Activated naive CD8-positive, alpha-beta T cell treated with anti-CD3 and anti-CD28 coated beads, Interleukin-2, amount 50 U/mL, for 24 hours (primary cell): ENCODE data around the gene SBDS.
"Not testable (repeated sequence)": the region's sequence is repeated elsewhere in the genome, so short reads cannot be mapped to it uniquely, and the experiment has no call there.

Source experiments
- ATAC-seq: fragments of 150-1000 bp; cut with Tn5 transposase; one replicate; pipeline ENCODE4 v1.10.0; 2021
- DNase-seq: peaks from one replicate; pipeline ENCODE4 v3.0.0; 2021
- H3K27ac Mint-ChIP-seq: one replicate; pipeline ENCODE4 v1.8.0; 2021; ENCODE audit warnings: mild to moderate bottlenecking, mixed read lengths
- H3K27me3 Mint-ChIP-seq: one replicate; pipeline ENCODE4 v1.8.0; 2021; ENCODE audit warnings: mixed read lengths
- H3K36me3 Mint-ChIP-seq: one replicate; pipeline ENCODE4 v1.8.0; 2021; ENCODE audit warnings: low read depth, mixed read lengths
- H3K4me1 Mint-ChIP-seq: one replicate; pipeline ENCODE4 v1.8.0; 2021; ENCODE audit warnings: mixed read lengths
- H3K4me3 Mint-ChIP-seq: one replicate; pipeline ENCODE4 v1.8.0; 2021; ENCODE audit warnings: mild to moderate bottlenecking, moderate library complexity, mixed read lengths
- H3K9me3 Mint-ChIP-seq: one replicate; pipeline ENCODE4 v1.8.0; 2021; ENCODE audit warnings: mixed read lengths

Gene SBDS

DNA sequence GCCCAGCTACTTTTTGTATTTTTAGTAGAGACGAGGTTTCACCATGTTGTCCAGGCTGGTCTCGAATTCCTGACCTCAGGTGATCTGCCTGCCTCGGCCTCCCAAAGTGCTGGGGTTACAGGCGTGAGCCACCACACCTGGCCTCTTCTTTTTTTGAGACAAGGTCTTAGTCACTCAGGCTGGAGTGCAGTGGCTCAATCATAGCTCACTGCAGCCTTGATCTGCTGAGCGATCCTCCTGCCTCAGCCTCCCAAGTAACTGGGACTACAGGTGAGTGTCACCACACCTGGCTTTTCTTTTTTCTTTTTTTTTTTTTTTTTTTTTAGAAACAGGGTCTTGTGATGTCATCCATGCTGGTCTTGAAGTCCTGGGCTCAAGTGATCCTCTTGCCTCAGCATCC, 26.4 kb downstream of the SBDS start:
- H3K4me3 Mint-ChIP-seq, H3K4me1 Mint-ChIP-seq, H3K36me3 Mint-ChIP-seq, DNase-seq, ATAC-seq, H3K9me3 Mint-ChIP-seq, H3K27ac Mint-ChIP-seq, H3K27me3 Mint-ChIP-seq: not testable (repeated sequence)

DNA sequence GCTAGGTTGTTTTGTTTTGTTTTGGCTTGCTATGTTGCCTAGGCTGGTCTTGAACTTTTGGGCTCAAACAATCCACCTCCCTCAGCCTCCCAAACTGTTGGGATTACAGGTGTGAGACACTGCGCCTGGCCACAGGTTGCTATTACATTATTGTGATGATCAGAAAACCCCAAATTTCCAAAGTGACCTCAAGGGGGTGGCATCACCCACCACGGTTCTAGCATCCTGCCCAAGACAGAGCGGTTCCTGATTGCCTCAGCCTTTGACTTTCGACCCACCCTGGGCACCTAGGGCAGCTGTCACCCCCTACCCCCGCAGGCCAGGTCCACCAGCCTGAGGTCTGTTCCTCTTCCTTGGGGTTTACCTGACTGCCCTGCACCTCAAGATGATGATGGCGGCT, 28.4 kb downstream of the SBDS start:
- Mint-ChIP-seq H3K4me3 (no peak overlapping the region), H3K4me1 (peaks cover 5% of the 10 kb centered on the region), H3K27me3 (no peaks in the 10 kb centered on the region), H3K36me3 (no peaks in the 10 kb centered on the region), H3K27ac (no peak overlapping the region), H3K9me3 (no peaks in the 10 kb centered on the region)
- ATAC-seq: peak; percentile 38
- no peak for DNase-seq

DNA sequence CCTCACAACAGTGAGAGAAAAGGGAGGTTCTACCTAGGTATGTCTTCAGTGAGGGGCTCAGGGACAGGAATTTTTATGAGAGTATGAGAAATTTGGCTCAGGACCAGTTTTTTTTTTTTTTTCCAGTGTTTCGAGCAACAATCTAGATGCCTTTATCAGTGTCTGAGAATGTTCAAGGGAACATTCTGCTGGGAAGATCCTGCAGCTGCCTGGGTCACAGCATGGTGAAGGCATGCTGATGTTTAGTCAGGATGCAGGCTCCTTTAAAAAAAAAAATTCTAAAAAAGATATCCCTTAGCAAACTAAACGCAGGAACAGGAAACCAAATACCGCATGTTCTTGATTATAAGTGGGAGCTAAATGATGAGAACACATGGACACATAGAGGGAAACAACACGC, 31.0 kb downstream of the SBDS start:
- no peak overlapping the region for H3K4me3 Mint-ChIP-seq
- H3K27me3 Mint-ChIP-seq: no peaks in the 10 kb centered on the region
- peaks cover 6% of the 10 kb centered on the region for H3K36me3 Mint-ChIP-seq
- peaks cover 5% of the 10 kb centered on the region for H3K4me1 Mint-ChIP-seq
- ATAC-seq (no peak), DNase-seq (no peak)
- H3K9me3 Mint-ChIP-seq: no peaks in the 10 kb centered on the region
- H3K27ac Mint-ChIP-seq: no peak overlapping the region

DNA sequence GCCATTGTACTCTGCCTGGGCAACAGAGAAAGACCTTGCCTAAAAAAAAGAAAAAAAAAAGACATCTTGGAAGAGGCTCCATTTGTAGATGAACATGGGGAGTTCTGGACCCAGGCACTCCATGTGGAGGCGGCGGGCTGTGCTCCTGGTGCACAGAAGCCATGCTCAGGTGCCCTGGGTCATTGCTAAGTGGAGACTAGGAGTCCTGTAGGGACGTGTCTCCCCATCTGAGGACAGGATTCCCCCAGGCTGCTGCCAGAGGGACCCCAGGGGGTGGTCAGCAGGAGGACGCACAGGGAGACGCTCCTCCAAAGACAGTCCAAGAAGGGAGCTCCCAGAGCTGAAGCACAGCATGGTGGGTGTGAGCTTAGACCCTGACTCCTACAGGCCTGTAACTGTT, 34.3 kb downstream of the SBDS start:
- no peak overlapping the region for H3K27ac Mint-ChIP-seq
- H3K36me3 Mint-ChIP-seq: peaks cover 23% of the 10 kb centered on the region
- no peaks in the 10 kb centered on the region for H3K4me1 Mint-ChIP-seq
- no peaks in the 10 kb centered on the region for H3K9me3 Mint-ChIP-seq
- DNase-seq (no peak), ATAC-seq (no peak)
- no peaks in the 10 kb centered on the region for H3K27me3 Mint-ChIP-seq
- H3K4me3 Mint-ChIP-seq: no peak overlapping the region

DNA sequence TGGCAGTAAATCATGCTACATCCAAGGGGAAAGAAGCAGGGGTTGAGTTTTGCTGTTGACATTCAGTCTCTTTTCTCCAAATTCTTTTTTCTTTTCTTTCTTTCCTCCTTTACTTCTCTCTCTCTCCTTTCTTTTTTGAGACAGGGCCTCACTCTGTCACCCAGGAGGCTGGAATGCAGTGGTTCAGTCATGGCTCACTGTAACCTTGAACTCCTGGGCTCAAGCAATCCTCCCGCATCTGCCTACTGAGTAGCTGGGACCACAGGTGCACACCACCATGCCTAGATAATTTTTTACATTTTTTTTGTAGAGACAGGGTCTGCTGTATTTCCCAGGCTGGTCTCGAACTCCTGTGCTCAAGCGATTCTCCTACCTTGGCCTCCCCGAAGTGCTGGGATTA, 35.2 kb downstream of the SBDS start:
- no peaks in the 10 kb centered on the region for H3K27me3 Mint-ChIP-seq
- H3K4me1 Mint-ChIP-seq: no peaks in the 10 kb centered on the region
- H3K36me3 Mint-ChIP-seq: peaks cover 28% of the 10 kb centered on the region
- H3K27ac Mint-ChIP-seq: no peak overlapping the region
- ATAC-seq (no peak), DNase-seq (no peak)
- no peak overlapping the region for H3K4me3 Mint-ChIP-seq
- H3K9me3 Mint-ChIP-seq: no peaks in the 10 kb centered on the region

DNA sequence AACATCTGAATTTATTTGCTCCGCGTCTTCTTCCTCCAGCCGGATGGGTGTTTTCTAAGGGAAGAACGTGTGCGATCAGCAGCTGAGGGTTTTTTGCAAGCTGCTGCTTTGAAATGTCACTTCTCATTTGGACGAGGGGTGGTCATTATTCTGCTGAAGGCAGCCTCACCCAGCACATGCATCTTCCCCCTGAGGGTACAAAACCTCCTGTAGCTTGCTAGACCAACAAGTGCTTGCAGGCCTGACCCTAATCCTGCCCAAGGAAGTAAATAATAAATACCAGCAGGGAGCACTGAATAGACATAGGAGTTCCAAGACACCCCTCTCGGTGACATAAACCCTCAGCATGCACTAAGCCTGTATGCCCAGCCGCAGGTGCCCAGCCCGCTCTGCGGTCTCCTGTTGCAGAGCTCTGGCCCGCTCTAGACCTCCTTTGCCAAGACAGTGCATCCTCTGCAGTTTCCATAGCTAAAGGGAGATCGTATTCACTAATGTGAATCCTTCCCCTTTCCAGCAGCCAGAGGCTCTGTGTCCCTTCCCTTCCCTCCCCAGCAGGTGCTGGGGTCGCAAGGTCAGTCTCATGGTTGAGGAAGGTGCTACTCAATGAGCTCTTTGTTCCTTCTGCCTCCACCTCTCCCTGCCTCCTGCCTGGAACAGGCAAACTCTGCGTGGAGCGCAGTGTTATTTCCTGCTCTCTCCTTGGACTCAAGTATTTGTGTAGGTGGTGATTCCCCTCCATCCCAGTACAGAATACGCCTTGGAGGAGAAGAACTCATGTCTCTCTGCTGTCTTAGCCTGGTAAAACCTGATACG, 36.6 kb downstream of the SBDS start:
- Mint-ChIP-seq H3K4me3 (no peak overlapping the region), H3K27me3 (no peaks in the 10 kb centered on the region), H3K27ac (no peak overlapping the region), H3K36me3 (peaks cover 33% of the 10 kb centered on the region), H3K9me3 (no peaks in the 10 kb centered on the region), H3K4me1 (no peaks in the 10 kb centered on the region)
- no peak for DNase-seq
- no peak for ATAC-seq

DNA sequence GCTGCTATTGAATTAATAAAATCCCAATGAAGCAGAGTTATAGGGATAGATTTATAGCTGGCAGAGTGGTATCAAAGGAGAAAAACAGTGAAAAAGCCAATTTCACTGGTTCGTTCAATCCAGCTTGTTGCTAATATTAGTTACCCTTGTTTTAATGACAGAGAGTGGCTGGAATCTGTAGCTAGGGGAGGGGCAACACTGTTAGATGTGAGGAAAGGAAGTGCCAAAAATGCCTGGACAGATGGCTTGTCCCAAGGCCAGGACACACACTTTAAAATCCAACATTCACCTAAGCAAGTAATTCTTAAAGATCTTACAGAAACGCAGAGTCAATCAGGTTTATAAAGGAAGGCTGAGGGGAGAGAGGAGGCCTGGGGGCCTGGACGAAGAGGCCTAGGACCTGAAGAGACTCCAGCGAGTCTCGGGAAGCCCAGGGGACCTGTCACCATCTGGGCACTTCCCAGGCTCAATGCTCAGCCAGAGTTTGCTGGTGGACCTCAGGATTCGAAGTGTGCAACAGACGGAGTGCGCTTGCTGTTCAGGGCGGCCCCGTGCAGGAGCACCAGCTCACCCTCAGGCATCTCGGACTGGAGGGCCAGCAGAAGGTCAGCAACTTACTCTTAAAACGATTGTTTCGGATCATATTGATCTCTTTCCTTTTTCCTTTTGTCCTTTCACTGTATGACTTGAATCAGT, 37.6 kb downstream of the SBDS start:
- H3K4me3 Mint-ChIP-seq: no peak overlapping the region
- no peaks in the 10 kb centered on the region for H3K27me3 Mint-ChIP-seq
- H3K4me1 Mint-ChIP-seq: no peaks in the 10 kb centered on the region
- peaks cover 39% of the 10 kb centered on the region for H3K36me3 Mint-ChIP-seq
- no peak overlapping the region for H3K27ac Mint-ChIP-seq
- DNase-seq: no peak
- no peak for ATAC-seq
- H3K9me3 Mint-ChIP-seq: no peaks in the 10 kb centered on the region

DNA sequence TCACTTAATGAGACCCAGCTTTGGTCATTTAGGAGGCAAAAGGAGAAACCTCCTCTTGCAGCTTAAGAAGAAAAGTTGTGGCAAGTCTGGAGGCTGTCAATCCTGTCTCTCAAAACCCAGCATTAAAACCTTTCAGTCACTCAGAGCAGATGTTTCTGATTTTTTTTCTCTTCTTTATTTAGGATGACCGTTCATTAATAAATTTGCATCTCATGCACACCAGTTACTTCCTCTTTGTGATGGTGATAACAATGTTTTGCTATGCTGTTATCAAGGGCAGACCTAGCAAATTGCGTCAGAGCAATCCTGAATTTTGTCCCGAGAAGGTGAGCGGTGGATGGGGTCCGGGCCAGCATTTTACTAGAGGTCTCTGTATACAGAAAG, 42.4 kb downstream of the SBDS start:
- Mint-ChIP-seq H3K4me3 (no peak overlapping the region), H3K9me3 (no peaks in the 10 kb centered on the region), H3K36me3 (peaks cover 47% of the 10 kb centered on the region), H3K27me3 (no peaks in the 10 kb centered on the region), H3K4me1 (no peaks in the 10 kb centered on the region), H3K27ac (no peak overlapping the region)
- no peak for DNase-seq
- no peak for ATAC-seq

DNA sequence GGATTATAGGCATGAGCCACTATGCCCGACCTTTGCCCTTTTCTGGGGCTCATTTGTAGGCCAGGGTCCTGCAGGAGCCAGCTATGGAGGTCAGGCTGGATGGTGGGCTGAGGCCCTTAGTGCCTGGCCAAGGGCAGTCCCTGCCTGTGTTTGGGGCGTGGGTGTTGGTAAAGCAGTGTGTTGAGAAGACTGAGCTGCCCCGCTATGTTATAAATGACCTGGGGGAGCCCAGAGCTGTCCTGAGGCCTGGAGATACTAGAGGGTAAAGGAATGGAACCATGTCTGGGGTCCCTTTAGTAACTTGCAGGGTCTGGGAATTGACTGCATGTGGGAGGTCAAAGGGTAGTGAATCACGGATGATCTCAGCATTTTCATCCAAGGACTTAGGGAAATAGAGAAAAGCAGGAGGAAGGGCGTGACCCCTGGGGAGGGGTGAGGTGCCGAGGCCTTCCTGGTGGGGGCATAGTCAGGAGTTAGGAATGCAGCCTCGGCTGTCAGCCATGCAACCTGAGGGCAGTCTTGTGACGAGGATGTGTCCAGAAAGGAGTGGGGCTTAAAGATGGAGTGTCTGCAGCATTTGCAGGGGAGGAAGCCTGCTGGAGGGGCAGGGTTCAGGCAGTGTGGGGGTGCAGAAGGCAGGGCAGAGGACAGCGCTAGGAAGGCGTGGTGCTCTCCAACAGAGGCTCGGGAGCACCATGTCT, 42.9 kb downstream of the SBDS start:
- Mint-ChIP-seq H3K9me3 (no peaks in the 10 kb centered on the region), H3K4me3 (no peak overlapping the region), H3K27ac (no peak overlapping the region), H3K4me1 (no peaks in the 10 kb centered on the region), H3K27me3 (no peaks in the 10 kb centered on the region), H3K36me3 (peaks cover 41% of the 10 kb centered on the region)
- ATAC-seq: no peak
- DNase-seq: no peak

DNA sequence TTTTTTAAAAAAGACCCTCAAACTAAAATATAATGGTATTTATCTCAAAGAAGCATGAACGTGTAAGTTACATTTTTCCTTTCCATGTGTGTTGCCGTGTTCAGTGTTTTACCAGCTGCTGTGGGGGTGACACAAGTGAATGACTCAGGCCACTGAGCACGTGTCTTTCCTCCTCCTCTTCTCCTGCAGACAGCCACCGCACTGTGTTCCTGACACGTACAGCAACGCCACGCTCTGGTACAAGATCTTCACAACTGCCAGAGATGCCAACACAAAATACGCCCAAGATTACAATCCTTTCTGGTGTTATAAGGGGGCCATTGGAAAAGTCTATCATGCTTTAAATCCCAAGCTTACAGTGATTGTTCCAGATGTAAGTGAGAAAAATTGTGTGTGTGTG, 44.6 kb downstream of the SBDS start:
- Mint-ChIP-seq H3K9me3 (no peaks in the 10 kb centered on the region), H3K36me3 (peaks cover 34% of the 10 kb centered on the region), H3K4me1 (no peaks in the 10 kb centered on the region), H3K27me3 (no peaks in the 10 kb centered on the region), H3K27ac (no peak overlapping the region), H3K4me3 (no peak overlapping the region)
- no peak for ATAC-seq
- no peak for DNase-seq

DNA sequence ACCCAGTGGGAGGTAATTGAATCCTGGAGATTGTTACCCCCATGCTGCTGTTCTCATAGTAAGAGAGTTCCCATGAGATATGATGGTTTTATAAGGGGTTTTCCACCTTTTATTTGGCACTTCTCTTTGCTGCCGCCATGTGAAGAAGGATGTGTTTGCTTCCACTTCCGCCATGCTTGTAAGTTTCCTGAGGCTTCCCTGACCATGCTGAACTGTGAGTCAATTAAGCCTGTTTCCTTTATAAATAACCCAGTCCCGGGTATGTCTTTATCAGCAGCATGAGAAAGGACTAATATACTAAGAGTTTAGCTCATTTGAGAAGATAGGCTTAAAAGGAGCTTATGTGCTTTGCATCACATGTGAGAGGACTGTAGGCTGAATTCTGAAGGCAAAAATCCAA, 45.1 kb downstream of the SBDS start:
- DNase-seq (no peak), ATAC-seq (no peak)
- Mint-ChIP-seq H3K9me3 (no peaks in the 10 kb centered on the region), H3K27me3 (no peaks in the 10 kb centered on the region), H3K27ac (no peak overlapping the region), H3K4me1 (no peaks in the 10 kb centered on the region), H3K36me3 (peaks cover 34% of the 10 kb centered on the region), H3K4me3 (no peak overlapping the region)

DNA sequence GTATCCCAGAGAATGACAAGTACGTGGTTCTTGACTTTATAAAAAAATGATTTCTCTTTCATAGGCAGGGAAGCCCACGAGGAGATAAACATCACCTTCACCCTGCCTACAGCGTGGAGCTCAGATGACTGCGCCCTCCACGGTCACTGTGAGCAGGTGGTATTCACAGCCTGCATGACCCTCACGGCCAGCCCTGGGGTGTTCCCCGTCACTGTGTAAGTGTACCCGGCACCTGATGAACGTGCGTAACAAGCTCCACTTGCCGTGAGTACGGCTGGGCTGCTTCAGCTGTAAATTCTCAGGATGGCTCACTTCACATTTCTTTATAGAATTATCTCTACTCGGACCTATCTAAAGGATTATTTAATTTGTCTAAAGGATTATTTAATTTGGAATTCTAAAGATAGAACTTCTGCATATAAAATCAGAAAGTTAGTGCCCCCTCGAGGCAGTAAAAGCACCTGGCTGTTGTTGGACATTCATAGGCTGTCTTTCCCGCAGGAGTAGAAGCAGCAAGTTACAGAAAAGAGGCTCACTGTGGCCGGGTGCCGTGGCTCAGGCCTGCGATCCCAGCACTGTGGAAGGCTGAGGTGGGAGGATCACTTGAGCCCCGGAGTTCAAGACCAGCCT, 46.8 kb downstream of the SBDS start:
- no peaks in the 10 kb centered on the region for H3K27me3 Mint-ChIP-seq
- no peak overlapping the region for H3K4me3 Mint-ChIP-seq
- ATAC-seq (no peak), DNase-seq (no peak)
- no peak overlapping the region for H3K27ac Mint-ChIP-seq
- no peaks in the 10 kb centered on the region for H3K9me3 Mint-ChIP-seq
- no peaks in the 10 kb centered on the region for H3K4me1 Mint-ChIP-seq
- H3K36me3 Mint-ChIP-seq: peaks cover 41% of the 10 kb centered on the region

DNA sequence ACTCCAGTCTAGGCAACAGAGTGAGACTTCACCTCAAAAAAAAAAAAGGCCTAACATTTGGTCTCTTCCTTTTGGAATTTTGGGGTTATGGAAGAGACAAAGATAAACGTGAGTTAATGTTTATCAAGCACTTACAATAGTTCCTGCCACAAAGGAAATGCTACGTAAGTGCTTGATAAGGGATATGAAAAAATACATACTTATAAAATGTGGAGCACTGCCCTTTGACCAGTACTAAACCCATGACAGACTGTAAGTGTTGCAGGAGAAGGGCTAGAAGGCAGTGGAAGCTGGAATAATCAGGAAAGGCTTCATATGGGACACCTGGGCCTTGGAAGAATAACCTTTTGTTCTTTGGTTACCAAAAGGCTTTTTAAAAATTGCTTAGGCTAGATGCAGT, 48.8 kb downstream of the SBDS start:
- H3K4me1 Mint-ChIP-seq: no peaks in the 10 kb centered on the region
- DNase-seq: no peak

DNA sequence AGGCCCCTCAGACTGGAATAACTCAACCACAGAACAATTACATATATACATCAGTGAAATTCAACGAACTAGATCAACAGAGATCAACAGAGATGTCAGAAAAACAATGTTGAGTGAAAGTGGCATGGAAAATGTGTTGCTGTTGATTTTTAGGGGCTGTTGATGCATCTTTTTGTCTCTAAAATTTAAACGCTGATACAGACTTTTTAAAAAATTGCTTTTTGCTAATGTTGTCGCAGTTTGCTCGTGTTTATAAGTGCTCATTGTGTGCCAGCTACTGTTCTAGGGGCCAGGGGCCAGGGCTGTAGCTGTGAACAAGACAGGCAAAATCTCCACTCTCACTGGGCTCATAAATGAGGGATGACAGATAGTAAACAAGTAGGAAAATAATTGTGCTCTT, 56.1 kb downstream of the SBDS start:
- peaks cover 52% of the 10 kb centered on the region for H3K36me3 Mint-ChIP-seq

More for the DNA sequence above, 48.8 kb downstream of the SBDS start:
- ATAC-seq: no peak
- Mint-ChIP-seq H3K4me3 (no peak overlapping the region), H3K36me3 (peaks cover 47% of the 10 kb centered on the region), H3K9me3 (no peaks in the 10 kb centered on the region), H3K27me3 (no peaks in the 10 kb centered on the region), H3K27ac (no peak overlapping the region)

DNA sequence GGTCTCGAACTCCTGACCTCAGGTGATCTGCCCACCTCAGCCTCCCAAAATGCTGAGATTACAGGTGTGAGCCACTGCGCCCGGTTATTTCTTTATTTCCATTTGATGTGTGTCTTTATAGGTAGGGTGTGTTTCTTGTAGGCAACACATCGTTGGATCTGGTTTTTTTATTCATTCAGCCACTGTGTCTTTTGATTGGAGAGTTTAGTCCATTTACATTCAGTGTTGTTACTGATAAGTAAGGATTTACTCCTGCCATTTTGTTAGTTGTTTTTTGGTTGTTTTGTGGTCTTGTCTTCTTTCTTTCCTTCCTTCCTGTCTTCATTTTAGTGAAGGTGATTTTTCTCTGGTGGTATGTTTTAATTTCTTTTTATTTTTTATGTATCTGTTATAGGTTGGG, 57.4 kb downstream of the SBDS start:
- no peaks in the 10 kb centered on the region for H3K27me3 Mint-ChIP-seq
- H3K27ac Mint-ChIP-seq: no peak overlapping the region
- H3K4me3 Mint-ChIP-seq: no peak overlapping the region
- peaks cover 42% of the 10 kb centered on the region for H3K4me1 Mint-ChIP-seq
- no peaks in the 10 kb centered on the region for H3K9me3 Mint-ChIP-seq
- no peak for ATAC-seq
- no peak for DNase-seq
- peaks cover 46% of the 10 kb centered on the region for H3K36me3 Mint-ChIP-seq

More for the DNA sequence above, 56.1 kb downstream of the SBDS start:
- H3K4me1 Mint-ChIP-seq: peaks cover 32% of the 10 kb centered on the region
- H3K27ac Mint-ChIP-seq: no peak overlapping the region
- H3K4me3 Mint-ChIP-seq: no peak overlapping the region
- DNase-seq (no peak), ATAC-seq (no peak)
- H3K27me3 Mint-ChIP-seq: no peaks in the 10 kb centered on the region
- H3K9me3 Mint-ChIP-seq: no peaks in the 10 kb centered on the region
